PFSK-1 (cell line): ENCODE results near the gene PRKCE.

Experiments used
- FOXP2 ChIP-seq: optimal IDR thresholded peaks from 2 replicates; pipeline ENCODE3; 2011; ENCODE audit warnings: borderline replicate concordance, control low read depth, inconsistent platforms; ENCODE audit not compliant: insufficient read depth; ENCODE audit errors: extremely low read length, extremely low read depth
- POLR2AphosphoS5 ChIP-seq: IDR thresholded peaks from 2 replicates; pipeline ENCODE4 v1.6.1; 2012; ENCODE audit warnings: low read depth, mild to moderate bottlenecking, control low read depth, low read length, moderate library complexity
- SIN3A ChIP-seq: IDR thresholded peaks from 2 replicates; pipeline ENCODE4 v1.6.1; 2012; ENCODE audit warnings: mild to moderate bottlenecking, low read length, moderate library complexity, borderline replicate concordance; ENCODE audit not compliant: insufficient read depth
- TAF1 ChIP-seq: IDR thresholded peaks from 2 replicates; pipeline ENCODE4 v1.6.1; 2012; ENCODE audit warnings: low read length, control low read depth, borderline replicate concordance; ENCODE audit not compliant: insufficient read depth
- TF ChIP-seq, protein P1 (sequence below), 2 experiments: IDR thresholded peaks; 2 replicates each; pipeline versions ENCODE4 v1.6.1 to v1.8.0; 2011 to 2012; ENCODE audit warnings: low read depth in 2 of 2, low read length in 2 of 2, control low read depth in 1 of 2, inconsistent platforms in 1 of 2, mild to moderate bottlenecking in 1 of 2, moderate library complexity in 1 of 2; ENCODE audit not compliant: insufficient read depth in 1 of 2

Gene PRKCE

GRCh38 chr2:45851111-45851510, 199.6 kb downstream of the PRKCE start:
- TF ChIP-seq SIN3A (no peak), FOXP2 (no peak), POLR2AphosphoS5 (no peak), TAF1 (no peak)
- TF ChIP-seq, protein P1, sequence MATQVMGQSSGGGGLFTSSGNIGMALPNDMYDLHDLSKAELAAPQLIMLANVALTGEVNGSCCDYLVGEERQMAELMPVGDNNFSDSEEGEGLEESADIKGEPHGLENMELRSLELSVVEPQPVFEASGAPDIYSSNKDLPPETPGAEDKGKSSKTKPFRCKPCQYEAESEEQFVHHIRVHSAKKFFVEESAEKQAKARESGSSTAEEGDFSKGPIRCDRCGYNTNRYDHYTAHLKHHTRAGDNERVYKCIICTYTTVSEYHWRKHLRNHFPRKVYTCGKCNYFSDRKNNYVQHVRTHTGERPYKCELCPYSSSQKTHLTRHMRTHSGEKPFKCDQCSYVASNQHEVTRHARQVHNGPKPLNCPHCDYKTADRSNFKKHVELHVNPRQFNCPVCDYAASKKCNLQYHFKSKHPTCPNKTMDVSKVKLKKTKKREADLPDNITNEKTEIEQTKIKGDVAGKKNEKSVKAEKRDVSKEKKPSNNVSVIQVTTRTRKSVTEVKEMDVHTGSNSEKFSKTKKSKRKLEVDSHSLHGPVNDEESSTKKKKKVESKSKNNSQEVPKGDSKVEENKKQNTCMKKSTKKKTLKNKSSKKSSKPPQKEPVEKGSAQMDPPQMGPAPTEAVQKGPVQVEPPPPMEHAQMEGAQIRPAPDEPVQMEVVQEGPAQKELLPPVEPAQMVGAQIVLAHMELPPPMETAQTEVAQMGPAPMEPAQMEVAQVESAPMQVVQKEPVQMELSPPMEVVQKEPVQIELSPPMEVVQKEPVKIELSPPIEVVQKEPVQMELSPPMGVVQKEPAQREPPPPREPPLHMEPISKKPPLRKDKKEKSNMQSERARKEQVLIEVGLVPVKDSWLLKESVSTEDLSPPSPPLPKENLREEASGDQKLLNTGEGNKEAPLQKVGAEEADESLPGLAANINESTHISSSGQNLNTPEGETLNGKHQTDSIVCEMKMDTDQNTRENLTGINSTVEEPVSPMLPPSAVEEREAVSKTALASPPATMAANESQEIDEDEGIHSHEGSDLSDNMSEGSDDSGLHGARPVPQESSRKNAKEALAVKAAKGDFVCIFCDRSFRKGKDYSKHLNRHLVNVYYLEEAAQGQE (IDR thresholded peaks at IDR 0.05; ENCODE audit: insufficient read depth in 1 of 2, low read depth in 2 of 2, low read length in 2 of 2), result no peak

DNA sequence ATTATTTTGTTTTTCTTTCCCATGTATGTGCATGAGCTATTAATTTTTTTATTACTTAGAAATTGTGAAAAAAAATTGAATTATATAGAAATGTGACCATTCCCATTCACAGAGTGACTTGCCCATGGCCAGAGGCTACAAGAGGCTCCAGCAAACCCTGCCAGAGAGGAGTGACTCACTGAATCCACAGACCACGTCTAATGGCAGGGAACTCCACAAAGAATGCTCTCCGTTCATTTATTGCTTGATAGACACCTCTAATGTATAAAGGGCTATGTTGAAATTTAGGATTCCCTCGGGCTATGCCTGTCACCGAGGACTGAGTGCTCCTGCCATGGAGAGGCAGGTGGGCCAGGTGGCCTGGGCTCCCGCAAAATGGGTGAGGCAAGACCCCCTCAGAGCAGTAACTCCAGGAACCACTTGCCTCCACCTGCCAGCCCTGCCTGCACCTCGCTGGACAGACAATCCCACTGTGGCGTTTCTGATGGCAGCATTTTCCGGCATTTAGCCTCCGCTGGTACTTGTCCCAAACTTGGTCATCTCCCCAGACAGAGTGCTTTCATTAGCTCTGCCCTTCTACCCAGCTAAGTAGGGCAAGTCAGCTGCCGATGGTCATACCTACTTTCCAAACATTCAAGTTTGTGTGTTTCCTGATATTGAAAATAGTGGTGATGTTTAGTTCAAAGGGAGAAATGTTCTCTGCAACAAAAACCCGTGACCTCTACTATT, 200.3 kb downstream of the PRKCE start:
- TF ChIP-seq SIN3A, result no peak

- TF ChIP-seq POLR2AphosphoS5, result no peak
- TF ChIP-seq SIN3A, result no peak
- TF ChIP-seq TAF1, result no peak
- no peak for TF ChIP-seq FOXP2
- TF ChIP-seq, protein P1 (IDR thresholded peaks at IDR 0.05; ENCODE audit: insufficient read depth in 1 of 2, low read depth in 2 of 2, low read length in 2 of 2), result no peak
Observed at GRCh38 chr2:45852450-45853150, 201.1 kb downstream of the PRKCE start.

DNA sequence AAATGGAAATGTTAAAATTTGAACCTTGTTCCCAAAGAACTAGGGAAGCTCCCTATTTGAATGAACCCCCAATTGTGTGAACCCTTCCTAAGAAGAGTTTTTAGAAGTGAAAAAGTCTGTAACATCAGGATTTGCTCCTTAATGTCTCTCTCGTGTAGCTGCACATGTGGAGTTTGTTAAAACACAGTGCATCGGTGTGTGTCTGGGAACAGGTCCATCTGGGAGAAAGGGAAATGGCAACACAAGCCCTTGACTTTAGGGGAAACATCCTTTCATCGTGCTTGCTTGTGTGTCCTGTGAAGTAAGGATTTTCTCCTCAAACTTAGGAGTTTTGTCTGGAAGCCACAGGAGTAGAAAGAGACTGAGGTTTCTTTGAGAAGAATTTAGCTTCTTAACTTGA, 203.9 kb downstream of the PRKCE start:
- TF ChIP-seq TAF1 (no peak), SIN3A (no peak), FOXP2 (no peak), POLR2AphosphoS5 (no peak)
- TF ChIP-seq, protein P1 (IDR thresholded peaks at IDR 0.05; ENCODE audit: insufficient read depth in 1 of 2, low read depth in 2 of 2, low read length in 2 of 2), result no peak

GRCh38 chr2:45856391-45857274, 205.2 kb downstream of the PRKCE start:
- TF ChIP-seq POLR2AphosphoS5 (no peak), SIN3A (no peak), TAF1 (no peak), FOXP2 (no peak)
- TF ChIP-seq, protein P1 (IDR thresholded peaks at IDR 0.05; ENCODE audit: insufficient read depth in 1 of 2, low read depth in 2 of 2, low read length in 2 of 2), result no peak
